Stimulated activated CD4-positive, alpha-beta T cell treated with anti-CD3 and anti-CD28 coated beads, Interleukin-15, amount 100 ng/mL, for 24 hours (primary cell): ENCODE data around the gene CCDC136.

Experiments
- DNase-seq: peaks from one replicate; pipeline ENCODE4 v3.0.0-alpha.2; 2020

CCDC136 gene

GRCh38 chr7:128833148-128833945 is 41.6 kb downstream of the CCDC136 start:
- no peak for DNase-seq

DNA sequence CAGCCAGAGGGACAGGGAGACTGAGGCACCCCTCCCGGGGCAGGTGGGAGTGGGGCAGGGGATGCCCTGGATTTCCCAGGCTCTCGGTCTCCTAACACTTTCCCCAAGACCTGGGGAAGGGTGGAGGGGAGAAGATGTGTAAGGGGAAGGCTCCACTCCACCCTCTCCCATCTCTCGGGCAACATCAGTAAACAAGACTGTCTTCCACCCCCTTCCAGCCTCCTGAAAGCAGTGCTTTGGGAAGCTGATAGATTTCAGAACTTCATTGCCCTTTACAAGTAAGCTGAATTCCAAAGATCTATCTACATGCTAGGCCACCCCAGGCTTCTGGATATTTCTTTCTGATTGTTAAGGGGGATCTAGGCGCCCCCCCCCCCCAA is 42.2 kb downstream of the CCDC136 start:
- no peak for DNase-seq

DNA sequence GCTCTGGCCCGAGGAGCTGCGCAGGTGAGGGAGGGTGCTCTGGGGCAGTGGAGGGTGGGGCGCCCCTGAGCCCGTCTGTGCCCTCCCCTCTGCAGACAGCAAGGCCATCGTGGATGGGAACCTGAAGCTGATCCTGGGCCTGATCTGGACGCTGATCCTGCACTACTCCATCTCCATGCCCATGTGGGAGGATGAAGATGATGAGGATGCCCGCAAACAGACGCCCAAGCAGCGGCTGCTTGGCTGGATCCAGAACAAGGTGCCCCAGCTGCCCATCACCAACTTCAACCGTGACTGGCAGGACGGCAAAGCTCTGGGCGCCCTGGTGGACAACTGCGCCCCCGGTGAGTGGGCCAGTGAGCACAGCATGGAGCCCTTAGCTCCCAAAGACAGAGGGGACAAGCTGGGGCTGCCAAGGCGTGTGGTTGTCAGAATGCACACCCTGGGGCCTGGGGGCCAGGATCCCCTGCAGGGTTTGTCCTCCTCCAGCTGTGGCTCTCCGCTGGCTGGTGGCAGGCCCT is 43.5 kb downstream of the CCDC136 start:
- DNase-seq: no peak

- no peak for DNase-seq
Observed at GRCh38 chr7:128835790-128836641, 44.2 kb downstream of the CCDC136 start.

GRCh38 chr7:128836729-128837348 is 45.1 kb downstream of the CCDC136 start:
- no peak for DNase-seq

GRCh38 chr7:128837521-128837921 is 45.8 kb downstream of the CCDC136 start:
- DNase-seq: no peak

DNA sequence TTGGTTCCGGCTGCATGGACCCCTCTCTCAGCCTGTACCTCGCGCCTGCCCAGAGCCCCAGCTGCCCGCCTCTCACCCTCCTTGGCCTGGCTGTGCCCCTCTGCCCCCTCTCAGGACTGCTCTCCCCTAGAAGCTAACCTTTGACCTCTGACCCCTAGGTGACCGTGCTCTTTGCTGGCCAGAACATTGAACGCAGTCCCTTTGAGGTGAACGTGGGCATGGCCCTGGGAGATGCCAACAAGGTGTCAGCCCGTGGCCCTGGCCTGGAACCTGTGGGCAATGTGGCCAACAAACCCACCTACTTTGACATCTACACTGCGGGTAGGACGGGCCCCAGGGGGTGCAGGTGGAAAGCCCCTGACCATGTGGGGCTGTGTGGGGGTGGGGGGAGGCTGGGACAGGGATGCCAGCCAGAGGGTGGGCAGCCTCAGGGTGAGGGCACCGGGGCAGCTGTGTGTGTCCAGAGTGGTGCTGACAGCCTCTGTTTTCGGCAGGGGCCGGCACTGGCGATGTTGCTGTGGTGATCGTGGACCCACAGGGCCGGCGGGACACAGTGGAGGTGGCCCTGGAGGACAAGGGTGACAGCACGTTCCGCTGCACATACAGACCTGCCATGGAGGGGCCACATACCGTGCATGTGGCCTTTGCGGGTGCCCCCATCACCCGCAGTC is 46.5 kb downstream of the CCDC136 start:
- no peak for DNase-seq

GRCh38 chr7:128838981-128839731 is 47.4 kb downstream of the CCDC136 start:
- no peak for DNase-seq

- no peak for DNase-seq
Observed at GRCh38 chr7:128839751-128840177, 48.0 kb downstream of the CCDC136 start.

DNA sequence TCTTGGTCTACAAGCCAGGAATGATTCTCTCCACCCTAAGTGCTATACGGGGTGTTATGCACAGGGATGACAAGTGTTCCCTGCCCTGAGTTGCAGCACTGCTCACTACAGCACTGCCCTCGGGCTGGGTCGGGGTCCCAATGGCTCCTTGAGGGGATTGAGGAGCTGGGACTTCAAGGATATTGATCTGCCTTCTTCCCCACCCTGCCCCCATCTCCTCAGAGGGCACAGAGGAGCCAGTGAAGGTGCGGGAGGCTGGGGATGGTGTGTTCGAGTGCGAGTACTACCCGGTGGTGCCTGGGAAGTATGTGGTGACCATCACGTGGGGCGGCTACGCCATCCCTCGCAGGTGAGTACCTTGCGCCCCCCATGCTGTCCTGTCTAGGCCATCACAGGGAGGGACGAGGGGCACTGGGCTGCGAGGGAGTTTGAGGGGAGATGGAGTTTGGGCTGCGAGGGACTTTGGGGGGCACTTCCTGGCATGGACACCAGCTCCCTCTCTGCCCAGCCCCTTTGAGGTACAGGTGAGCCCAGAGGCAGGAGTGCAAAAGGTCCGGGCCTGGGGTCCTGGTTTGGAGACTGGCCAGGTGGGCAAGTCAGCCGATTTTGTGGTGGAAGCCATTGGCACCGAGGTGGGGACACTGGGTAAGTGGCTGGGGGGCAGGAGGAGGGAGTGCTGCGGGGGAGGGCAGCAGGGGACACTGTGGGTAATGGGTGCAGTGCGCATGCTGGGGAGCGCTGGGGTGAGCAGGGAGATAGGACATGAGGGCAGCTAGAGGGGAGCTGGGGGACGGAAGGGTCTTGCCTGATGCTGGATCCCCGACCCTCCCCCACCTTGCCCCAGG is 48.8 kb downstream of the CCDC136 start:
- DNase-seq: no peak

GRCh38 chr7:128841171-128841690 is 49.5 kb downstream of the CCDC136 start:
- DNase-seq: no peak

- peak; percentile 76 for DNase-seq
Observed at GRCh38 chr7:128841921-128842673, 50.3 kb downstream of the CCDC136 start.

GRCh38 chr7:128842674-128843641 is 51.2 kb downstream of the CCDC136 start:
- DNase-seq: no peak

DNA sequence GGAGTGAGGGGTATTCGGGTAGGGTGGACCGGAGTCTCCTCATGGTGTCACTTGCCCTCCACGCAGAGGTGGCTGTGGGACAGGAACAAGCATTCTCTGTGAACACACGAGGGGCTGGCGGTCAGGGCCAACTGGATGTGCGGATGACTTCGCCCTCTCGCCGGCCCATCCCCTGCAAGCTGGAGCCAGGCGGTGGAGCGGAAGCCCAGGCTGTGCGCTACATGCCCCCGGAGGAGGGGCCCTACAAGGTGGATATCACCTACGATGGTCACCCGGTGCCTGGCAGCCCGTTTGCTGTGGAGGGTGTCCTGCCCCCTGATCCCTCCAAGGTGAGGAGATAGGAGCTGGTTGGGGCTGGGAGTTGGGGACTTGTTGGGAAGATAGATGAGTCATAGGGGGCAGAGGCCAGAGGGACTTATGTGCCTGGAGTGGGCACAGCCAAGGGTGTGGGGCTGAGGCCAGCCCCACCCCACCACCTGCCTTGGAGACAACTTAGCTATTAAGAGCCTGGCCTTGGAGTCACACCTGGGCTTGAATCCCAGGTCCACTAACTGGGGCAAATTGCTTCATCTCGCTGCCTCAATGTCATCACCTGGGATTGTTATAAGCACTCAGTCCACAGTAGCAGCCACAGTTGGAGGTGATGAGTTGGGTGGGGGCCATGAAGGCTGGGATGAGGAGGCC is 52.3 kb downstream of the CCDC136 start:
- DNase-seq: no peak

- DNase-seq: no peak
Observed at GRCh38 chr7:128844777-128845311, 53.1 kb downstream of the CCDC136 start.

GRCh38 chr7:128845475-128845874 is 53.7 kb downstream of the CCDC136 start:
- no peak for DNase-seq

DNA sequence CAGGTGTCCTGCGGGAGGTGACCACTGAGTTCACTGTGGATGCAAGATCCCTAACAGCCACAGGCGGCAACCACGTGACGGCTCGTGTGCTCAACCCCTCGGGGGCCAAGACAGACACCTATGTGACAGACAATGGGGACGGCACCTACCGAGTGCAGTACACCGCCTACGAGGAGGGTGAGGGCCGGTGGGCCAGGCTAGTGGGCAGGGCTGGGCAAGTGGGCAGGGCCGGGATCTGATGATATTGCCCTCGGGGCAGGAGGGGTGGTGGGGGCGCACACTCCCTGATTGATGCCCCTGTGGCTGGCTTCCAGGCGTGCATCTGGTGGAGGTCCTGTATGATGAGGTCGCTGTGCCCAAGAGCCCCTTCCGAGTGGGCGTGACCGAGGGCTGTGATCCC is 54.2 kb downstream of the CCDC136 start:
- DNase-seq: no peak
